Measurements from ENCODE around the gene GADD45GIP1.

The GADD45GIP1 gene

GRCh38 chr19:12949363-12950283 lies 7.4 kb downstream of the GADD45GIP1 start:
- H3K79me2 ChIP-seq (ENCODE audit: control insufficient read depth, low read length): peaks cover 71% of the 10 kb centered on the region
- H3K4me2 ChIP-seq (ENCODE audit: low read length): no peak overlapping the region
- H3K27ac ChIP-seq (ENCODE audit: low read depth, low read length): no peak overlapping the region
- no peaks in the 10 kb centered on the region for H3K27me3 ChIP-seq (ENCODE audit: control insufficient read depth, low read length)
- H3K4me1 ChIP-seq (ENCODE audit: control insufficient read depth, low read length): peaks cover 39% of the 10 kb centered on the region
- TF ChIP-seq EZH2phosphoT487 (IDR thresholded peaks at IDR 0.05; ENCODE audit: borderline replicate concordance, low read length) (no peak), CTCF (IDR thresholded peaks at IDR 0.05; ENCODE audit: low read depth, low read length, poor library complexity, severe bottlenecking) (no peak)
- H3K36me3 ChIP-seq (ENCODE audit: control insufficient read depth, low read length): peaks cover 93% of the 10 kb centered on the region
- no peak overlapping the region for H3K4me3 ChIP-seq (ENCODE audit: low read length)
- peaks cover 31% of the 10 kb centered on the region for H3F3A ChIP-seq (ENCODE audit: control insufficient read depth, insufficient read depth)
- H3K9me2 ChIP-seq (replicated peaks; ENCODE audit: control insufficient read depth, low read length): no peaks in the 10 kb centered on the region
- H3K9me3 ChIP-seq (ENCODE audit: control insufficient read depth, insufficient read depth, low read length): no peaks in the 10 kb centered on the region
- H4K20me1 ChIP-seq (ENCODE audit: control insufficient read depth, insufficient read depth, low read depth, low read length): no peaks in the 10 kb centered on the region; the same call in 1 of the 2 replicates

GRCh38 chr19:12948612-12949362 lies 8.2 kb downstream of the GADD45GIP1 start:
- Histone ChIP-seq H3K4me2 (ENCODE audit: low read length) (no peak overlapping the region), H3K36me3 (ENCODE audit: control insufficient read depth, low read length) (peaks cover 90% of the 10 kb centered on the region), H3F3A (ENCODE audit: control insufficient read depth, insufficient read depth) (peaks cover 31% of the 10 kb centered on the region), H3K9me2 (replicated peaks; ENCODE audit: control insufficient read depth, low read length) (no peaks in the 10 kb centered on the region), H4K20me1 (ENCODE audit: control insufficient read depth, insufficient read depth, low read depth, low read length) (no peaks in the 10 kb centered on the region), H3K79me2 (ENCODE audit: control insufficient read depth, low read length) (peaks cover 62% of the 10 kb centered on the region), H3K27me3 (ENCODE audit: control insufficient read depth, low read length) (no peaks in the 10 kb centered on the region), H3K4me3 (ENCODE audit: low read length) (no peak overlapping the region), H3K4me1 (ENCODE audit: control insufficient read depth, low read length) (peaks cover 35% of the 10 kb centered on the region), H3K9me3 (ENCODE audit: control insufficient read depth, insufficient read depth, low read length) (no peaks in the 10 kb centered on the region), H3K27ac (ENCODE audit: low read depth, low read length) (no peak overlapping the region)
- no peak for TF ChIP-seq EZH2phosphoT487 (IDR thresholded peaks at IDR 0.05; ENCODE audit: borderline replicate concordance, low read length)
- TF ChIP-seq CTCF (IDR thresholded peaks at IDR 0.05; ENCODE audit: low read depth, low read length, poor library complexity, severe bottlenecking): no peak

GRCh38 chr19:12947702-12948611 lies 9.1 kb downstream of the GADD45GIP1 start:
- Histone ChIP-seq H4K20me1 (ENCODE audit: control insufficient read depth, insufficient read depth, low read depth, low read length) (no peaks in the 10 kb centered on the region), H3K4me1 (ENCODE audit: control insufficient read depth, low read length) (peaks cover 34% of the 10 kb centered on the region), H3K4me2 (ENCODE audit: low read length) (peak overlapping the region; percentile 86), H3K27me3 (ENCODE audit: control insufficient read depth, low read length) (no peaks in the 10 kb centered on the region), H3K9me2 (replicated peaks; ENCODE audit: control insufficient read depth, low read length) (no peaks in the 10 kb centered on the region), H3K36me3 (ENCODE audit: control insufficient read depth, low read length) (peaks cover 91% of the 10 kb centered on the region), H3K27ac (ENCODE audit: low read depth, low read length) (no peak overlapping the region), H3F3A (ENCODE audit: control insufficient read depth, insufficient read depth) (peaks cover 30% of the 10 kb centered on the region), H3K9me3 (ENCODE audit: control insufficient read depth, insufficient read depth, low read length) (no peaks in the 10 kb centered on the region), H3K4me3 (ENCODE audit: low read length) (no peak overlapping the region; the same call in 1 of the 2 replicates), H3K79me2 (ENCODE audit: control insufficient read depth, low read length) (peaks cover 55% of the 10 kb centered on the region)
- TF ChIP-seq EZH2phosphoT487 (IDR thresholded peaks at IDR 0.05; ENCODE audit: borderline replicate concordance, low read length) (no peak), CTCF (IDR thresholded peaks at IDR 0.05; ENCODE audit: low read depth, low read length, poor library complexity, severe bottlenecking) (no peak)
